ENCODE results near the gene CAMK1. TPM values are rescaled to one million over a fixed set of nuclear protein-coding genes. Genes with fewer than 3 reads are reported as not detected.

CAMK1 gene
- total RNA-seq, 1 experiment from 2014 or later, result 9.7 TPM

GRCh38 chr3:9781978-9782603 lies 12.3 kb upstream of the CAMK1 start:
- DNase-seq (ENCODE audit: low read depth, low spot score), result no peak

GRCh38 chr3:9781551-9781950 lies 11.8 kb upstream of the CAMK1 start:
- Histone ChIP-seq H3K27ac (ENCODE audit: low read length) (no peak overlapping the region), H3K9me3 (ENCODE audit: control insufficient read depth, insufficient read depth, low read depth, low read length) (no peaks in the 10 kb centered on the region), H3K36me3 (ENCODE audit: control insufficient read depth, insufficient read depth, low read length) (no peaks in the 10 kb centered on the region), H3K4me1 (ENCODE audit: control insufficient read depth, insufficient read depth, low read length) (no peaks in the 10 kb centered on the region), H3K4me3 (ENCODE audit: low read depth in 2 of 2, low read length in 2 of 2) (no peak overlapping the region), H3K27me3 (ENCODE audit: control insufficient read depth, insufficient read depth, low read length) (no peaks in the 10 kb centered on the region)
- in situ Hi-C loops (cut with HindIII; ENCODE audit: low pct_unique_long_range_greater_than_20kb, low sequenced_read_pairs) (no loop called here), intact Hi-C loops (cut with micrococcal nuclease; ENCODE audit: unreplicated experiment) (no loop called here)
- DNase-seq (ENCODE audit: low read depth, low spot score), result no peak
- no peak for TF ChIP-seq TCF7L2 (IDR thresholded peaks at IDR 0.05; ENCODE audit: low read depth, low read length)
- TF ChIP-seq CTCF (IDR thresholded peaks at IDR 0.05), result no peak
- TF ChIP-seq SIN3A (IDR thresholded peaks at IDR 0.05; ENCODE audit: borderline replicate concordance, insufficient read depth, low read depth, low read length), result no peak
- no peak for TF ChIP-seq POLR2AphosphoS5 (IDR thresholded peaks at IDR 0.05; ENCODE audit: low read depth, low read length)
- TF ChIP-seq REST (IDR thresholded peaks at IDR 0.05; ENCODE audit: insufficient read depth in 1 of 2, low read depth in 2 of 2, low read length in 1 of 2), result no peak
- no TSS peak for BruUV-seq (replicated peaks)
- ATAC-seq, result no peak
- ChIA-PET CTCF (interaction anchor here (0.5 to 1.1 kb wide), 2 partner anchors 11 to 45 kb away, joined by 3 read pairs; no protein-coding TSS in a partner anchor), POLR2A (interaction anchor here (0.6 kb wide), 2 partner anchors 121 to 267 kb away, joined by 6 to 12 read pairs; no protein-coding TSS in a partner anchor)

More at GRCh38 chr3:9781978-9782603, 12.3 kb upstream of the CAMK1 start:
- Histone ChIP-seq H3K36me3 (ENCODE audit: control insufficient read depth, insufficient read depth, low read length) (no peaks in the 10 kb centered on the region), H3K27me3 (ENCODE audit: control insufficient read depth, insufficient read depth, low read length) (no peaks in the 10 kb centered on the region), H3K4me1 (ENCODE audit: control insufficient read depth, insufficient read depth, low read length) (no peaks in the 10 kb centered on the region), H3K27ac (ENCODE audit: low read length) (no peak overlapping the region), H3K4me3 (ENCODE audit: low read depth in 2 of 2, low read length in 2 of 2) (no peak overlapping the region), H3K9me3 (ENCODE audit: control insufficient read depth, insufficient read depth, low read depth, low read length) (no peaks in the 10 kb centered on the region)
- no peak for ATAC-seq
- no peak for TF ChIP-seq CTCF (IDR thresholded peaks at IDR 0.05)
- TF ChIP-seq TCF7L2 (IDR thresholded peaks at IDR 0.05; ENCODE audit: low read depth, low read length), result no peak
- TF ChIP-seq SIN3A (IDR thresholded peaks at IDR 0.05; ENCODE audit: borderline replicate concordance, insufficient read depth, low read depth, low read length), result no peak
- no peak for TF ChIP-seq POLR2AphosphoS5 (IDR thresholded peaks at IDR 0.05; ENCODE audit: low read depth, low read length)
- TF ChIP-seq REST (IDR thresholded peaks at IDR 0.05; ENCODE audit: insufficient read depth in 1 of 2, low read depth in 2 of 2, low read length in 1 of 2), result no peak
- in situ Hi-C loops (cut with HindIII; ENCODE audit: low pct_unique_long_range_greater_than_20kb, low sequenced_read_pairs) (no loop called here), intact Hi-C loops (cut with micrococcal nuclease; ENCODE audit: unreplicated experiment) (no loop called here)
- ChIA-PET POLR2A (no interaction called here), CTCF (interaction anchor here (0.5 to 1.1 kb wide), 2 partner anchors 11 to 45 kb away, joined by 3 read pairs; no protein-coding TSS in a partner anchor)
- no TSS peak for BruUV-seq (replicated peaks)

Data from Panc1 (cell line).